GM12878 (cell line): ENCODE measurements around the gene LGALS3. TPM values are rescaled to one million over a fixed set of nuclear protein-coding genes. Genes with fewer than 3 reads are reported as not detected.

Source experiments
- ATAC-seq: fragments of 200-7000 bp; cut with Tn5 transposase; 3 replicates; pipeline ENCODE4 v1.9.1; 2020; ENCODE audit warnings: mild to moderate bottlenecking, moderate library complexity
- BruUV-seq: library from RNA; stranded (reverse); fragments of 400-500 nt; replicated peaks from 2 replicates; lab custom pipeline; 2021; lab: Mats Ljungman, UMichigan
- CTCF ChIA-PET: fragments of 300-600 bp; sonication (Branson Sonifier 250); formaldehyde crosslinking; extraction: SDS; loops from one replicate; lab custom pipeline; 2021; ENCODE audit warnings: inconsistent platforms; lab: Yijun Ruan, JAX
- POLR2A ChIA-PET: fragments of 350-600 bp; formaldehyde crosslinking; extraction: SDS; loops from one replicate; lab custom pipeline; 2021; ENCODE audit warnings: inconsistent platforms; lab: Charles Lee
- RAD21 ChIA-PET: fragments of 300-600 bp; sonication (Branson Sonifier 250); formaldehyde crosslinking; loops from one replicate; lab custom pipeline; 2023; ENCODE audit warnings: antibody characterized with exemption; ENCODE audit not compliant: unreplicated experiment; lab: Charles Lee
- SMC1A ChIA-PET: fragments of 300-600 bp; sonication (Branson Sonifier 250); formaldehyde crosslinking; loops from one replicate; lab custom pipeline; 2023; ENCODE audit not compliant: unreplicated experiment, uncharacterized antibody; lab: Charles Lee
- DNase-seq: peaks from one replicate; pipeline ENCODE4 v3.0.0-alpha.2; 2011; ENCODE audit warnings: low read depth, low spot score
- FAIRE-seq: peaks from 3 replicates; lab custom pipeline; 2011; peaks lifted over from hg19 to GRCh38; lab: Jason Lieb, UNC
- H2AFZ ChIP-seq: 2 replicates; pipeline ENCODE4 v1.6.0; 2011; ENCODE audit warnings: low read depth, low read length, control low read depth; ENCODE audit not compliant: control insufficient read depth
- H3K27ac ChIP-seq: 2 replicates; pipeline ENCODE4 v1.5.1; 2011; ENCODE audit warnings: control low read depth; ENCODE audit not compliant: control insufficient read depth, insufficient read depth
- H3K27me3 ChIP-seq, 2 experiments: replicated peaks in 1 of 2; 2 replicates each; pipeline versions ENCODE4 v1.6.0 to v1.6.1; 2011; ENCODE audit warnings: low read length in 1 of 2; ENCODE audit not compliant: control insufficient read depth in 2 of 2, insufficient read depth in 2 of 2
- H3K36me3 ChIP-seq, 2 experiments: 2 replicates each; pipeline ENCODE4 v1.5.1; 2011; ENCODE audit warnings: low read length in 1 of 2; ENCODE audit not compliant: control insufficient read depth in 2 of 2, insufficient read depth in 2 of 2
- H3K4me1 ChIP-seq: 2 replicates; pipeline ENCODE4 v1.6.1; 2011; ENCODE audit warnings: mild to moderate bottlenecking, low read length, moderate library complexity, mixed read lengths; ENCODE audit not compliant: control insufficient read depth, insufficient read depth
- H3K4me2 ChIP-seq: 2 replicates; pipeline ENCODE4 v1.6.0; 2011; ENCODE audit warnings: control low read depth; ENCODE audit not compliant: control insufficient read depth, insufficient read depth
- H3K4me3 ChIP-seq: fragments of 200-600 bp; sonication (generic); 2 replicates; pipeline ENCODE4 v1.5.1; 2016
- H3K79me2 ChIP-seq: 2 replicates; pipeline ENCODE4 v1.6.0; 2011; ENCODE audit warnings: low read length; ENCODE audit not compliant: control insufficient read depth, insufficient read depth
- H3K9ac ChIP-seq: 2 replicates; pipeline ENCODE4 v1.8.0; 2011; ENCODE audit warnings: low read length, control low read depth, mixed read lengths; ENCODE audit not compliant: control insufficient read depth, insufficient read depth
- H3K9me3 ChIP-seq: replicated peaks from 3 replicates; pipeline ENCODE4 v1.5.1; 2011; ENCODE audit warnings: mild to moderate bottlenecking, low read length; ENCODE audit not compliant: control insufficient read depth, insufficient read depth
- H4K20me1 ChIP-seq: 2 replicates; pipeline ENCODE4 v1.6.0; 2011; ENCODE audit not compliant: control insufficient read depth, insufficient read depth
- BCL11A ChIP-seq: IDR thresholded peaks from 2 replicates; pipeline ENCODE4 v1.6.1; 2011; ENCODE audit warnings: low read depth, low read length
- CBX5 ChIP-seq: sonication (generic); IDR thresholded peaks from 2 replicates; pipeline ENCODE4 v1.6.1; 2016; ENCODE audit warnings: low read depth, moderate library complexity, mild to moderate bottlenecking, inconsistent platforms
- IKZF1 ChIP-seq: fragments of 450-650 bp; conservative IDR thresholded peaks from 2 replicates; pipeline ENCODE4 v1.6.1; 2017; ENCODE audit warnings: antibody characterized with exemption, mild to moderate bottlenecking
- JUNB ChIP-seq: IDR thresholded peaks from 2 replicates; pipeline ENCODE4 v1.6.1; 2016; ENCODE audit warnings: antibody characterized with exemption, mild to moderate bottlenecking
- RUNX3 ChIP-seq: IDR thresholded peaks from 2 replicates; pipeline ENCODE4 v1.6.1; 2012; ENCODE audit warnings: low read length, inconsistent platforms
- TAF1 ChIP-seq: IDR thresholded peaks from 2 replicates; pipeline ENCODE4 v1.6.1; 2011; ENCODE audit warnings: mild to moderate bottlenecking, low read depth, low read length, borderline replicate concordance
- WGBS: methylation state at CpG from one replicate; pipeline ENCODE4 v1.1.6; 2016; ENCODE audit warnings: low lambda C conversion rate; ENCODE audit not compliant: insufficient replicate concordance, insufficient coverage; ENCODE audit errors: missing lambda C conversion rate; 5-methylcytosine and 5-hydroxymethylcytosine counted together
- in situ Hi-C: fragments of 300-500 bp; cut with MboI; formaldehyde crosslinking; loops from 9 replicates; pipeline ENCODE4 v1.14.3; 2018; ENCODE audit warnings: mixed read lengths
- intact Hi-C: fragments of 100-400 bp; cut with micrococcal nuclease; formaldehyde crosslinking; loops from one replicate; pipeline ENCODE4 v1.14.2; 2022; ENCODE audit not compliant: unreplicated experiment
- polyA plus RNA-seq, 11 experiments: library from polyadenylated mRNA; depleted of rRNA in 4 of 11; unstranded in 6 of 11; stranded (reverse) in 5 of 11; fragments of >200 nt; fragmentation: Nextera tagmentation in 4 of 11; fragmentation: Illumina TruSeq in 1 of 11; extraction: Ambion mirVana in 4 of 11; extraction: Trizol in 1 of 11; gene quantifications; 1 replicate in 1 of 11; 2 replicates in 10 of 11; pipeline versions ENCODE4 v1.2.1 to v1.2.3, GENCODE V29; 2011 to 2016; ENCODE audit warnings: inconsistent platforms in 2 of 11, missing spikeins in 2 of 11, low read depth in 1 of 11
- total RNA-seq, 4 experiments: library from RNA; depleted of rRNA in 3 of 4; stranded (reverse); fragments of >200 nt in 3 of 4; fragmentation: Illumina TruSeq in 1 of 4; extraction: Trizol in 1 of 4; gene quantifications; 2 replicates each; pipeline versions ENCODE4 v1.2.1 to v1.2.3, GENCODE V29; 2013 to 2021
- TF ChIP-seq, protein P1 (sequence below): fragments of 450-650 bp; IDR thresholded peaks from 2 replicates; pipeline ENCODE4 v1.6.1; 2017; ENCODE audit warnings: mild to moderate bottlenecking, moderate library complexity
- TF ChIP-seq, protein P2 (sequence below): fragments of 450-650 bp; IDR thresholded peaks from 2 replicates; pipeline ENCODE4 v1.6.1; 2017; ENCODE audit warnings: mild to moderate bottlenecking, moderate library complexity

LGALS3 gene
- total and polyA plus RNA-seq, 10 of the 15 experiments (the other 5 are each of a cell fraction or from before 2014, with no cell fraction given): 1.5 to 34.2 (median 18.4) TPM

DNA sequence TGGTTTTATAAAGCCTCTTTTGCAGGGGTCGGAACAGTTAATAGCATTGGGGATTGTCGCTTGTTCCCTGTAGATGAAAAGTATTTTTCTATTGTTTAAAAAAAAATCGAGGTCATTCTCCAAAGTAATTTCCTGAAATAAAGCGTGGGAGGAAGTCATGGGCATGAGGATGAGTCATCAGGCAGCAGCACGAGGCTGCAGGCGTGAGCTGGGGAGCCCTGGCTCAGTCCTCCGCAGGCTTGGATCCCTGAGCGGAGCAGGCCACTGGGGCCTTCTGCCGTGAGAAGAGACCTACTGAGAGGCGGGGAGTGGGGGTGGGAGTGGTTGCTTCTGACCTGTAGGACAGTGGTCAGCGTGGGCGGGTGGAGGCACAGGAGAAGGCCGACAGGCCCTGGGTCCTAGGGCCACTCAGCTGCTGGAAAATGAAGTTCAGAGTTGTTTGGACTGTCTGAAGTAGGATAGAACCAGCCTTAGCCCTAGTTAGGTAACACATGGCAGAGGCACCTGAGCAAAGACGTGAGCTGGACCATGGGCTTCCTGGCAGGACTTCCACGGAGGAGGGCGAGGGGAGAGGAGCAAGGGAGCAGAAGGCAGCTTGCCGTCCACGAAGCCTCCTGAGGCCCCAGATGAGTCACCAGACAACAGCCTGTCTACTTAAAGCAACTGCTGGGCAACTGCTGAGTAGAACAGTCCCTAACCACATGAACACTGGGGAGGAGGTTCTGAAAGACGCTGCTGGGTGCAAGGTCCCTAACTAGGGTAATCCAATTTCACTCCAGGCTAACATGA lies 21.1 kb upstream of the LGALS3 start:
- intact Hi-C loops (loop anchor here (10.0 kb wide), 1 partner anchor 167 kb away; the partner anchor contains the start of gene FBXO34), in situ Hi-C loops (no loop called here)
- FAIRE-seq (no peak), DNase-seq (no peak), ATAC-seq (peak; percentile 85)
- no peak for TF ChIP-seq TAF1
- TF ChIP-seq CBX5: peak; percentile 49; the same call in 1 of the 2 replicates
- TF ChIP-seq JUNB: peak; percentile 18; the same call in 1 of the 2 replicates
- TF ChIP-seq BCL11A: 0 out of 2 replicates have a peak, but pooled peaks have one; percentile 4
- TF ChIP-seq, protein P1, sequence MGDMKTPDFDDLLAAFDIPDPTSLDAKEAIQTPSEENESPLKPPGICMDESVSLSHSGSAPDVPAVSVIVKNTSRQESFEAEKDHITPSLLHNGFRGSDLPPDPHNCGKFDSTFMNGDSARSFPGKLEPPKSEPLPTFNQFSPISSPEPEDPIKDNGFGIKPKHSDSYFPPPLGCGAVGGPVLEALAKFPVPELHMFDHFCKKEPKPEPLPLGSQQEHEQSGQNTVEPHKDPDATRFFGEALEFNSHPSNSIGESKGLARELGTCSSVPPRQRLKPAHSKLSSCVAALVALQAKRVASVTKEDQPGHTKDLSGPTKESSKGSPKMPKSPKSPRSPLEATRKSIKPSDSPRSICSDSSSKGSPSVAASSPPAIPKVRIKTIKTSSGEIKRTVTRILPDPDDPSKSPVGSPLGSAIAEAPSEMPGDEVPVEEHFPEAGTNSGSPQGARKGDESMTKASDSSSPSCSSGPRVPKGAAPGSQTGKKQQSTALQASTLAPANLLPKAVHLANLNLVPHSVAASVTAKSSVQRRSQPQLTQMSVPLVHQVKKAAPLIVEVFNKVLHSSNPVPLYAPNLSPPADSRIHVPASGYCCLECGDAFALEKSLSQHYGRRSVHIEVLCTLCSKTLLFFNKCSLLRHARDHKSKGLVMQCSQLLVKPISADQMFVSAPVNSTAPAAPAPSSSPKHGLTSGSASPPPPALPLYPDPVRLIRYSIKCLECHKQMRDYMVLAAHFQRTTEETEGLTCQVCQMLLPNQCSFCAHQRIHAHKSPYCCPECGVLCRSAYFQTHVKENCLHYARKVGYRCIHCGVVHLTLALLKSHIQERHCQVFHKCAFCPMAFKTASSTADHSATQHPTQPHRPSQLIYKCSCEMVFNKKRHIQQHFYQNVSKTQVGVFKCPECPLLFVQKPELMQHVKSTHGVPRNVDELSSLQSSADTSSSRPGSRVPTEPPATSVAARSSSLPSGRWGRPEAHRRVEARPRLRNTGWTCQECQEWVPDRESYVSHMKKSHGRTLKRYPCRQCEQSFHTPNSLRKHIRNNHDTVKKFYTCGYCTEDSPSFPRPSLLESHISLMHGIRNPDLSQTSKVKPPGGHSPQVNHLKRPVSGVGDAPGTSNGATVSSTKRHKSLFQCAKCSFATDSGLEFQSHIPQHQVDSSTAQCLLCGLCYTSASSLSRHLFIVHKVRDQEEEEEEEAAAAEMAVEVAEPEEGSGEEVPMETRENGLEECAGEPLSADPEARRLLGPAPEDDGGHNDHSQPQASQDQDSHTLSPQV: no peak
- TF ChIP-seq, protein P2, sequence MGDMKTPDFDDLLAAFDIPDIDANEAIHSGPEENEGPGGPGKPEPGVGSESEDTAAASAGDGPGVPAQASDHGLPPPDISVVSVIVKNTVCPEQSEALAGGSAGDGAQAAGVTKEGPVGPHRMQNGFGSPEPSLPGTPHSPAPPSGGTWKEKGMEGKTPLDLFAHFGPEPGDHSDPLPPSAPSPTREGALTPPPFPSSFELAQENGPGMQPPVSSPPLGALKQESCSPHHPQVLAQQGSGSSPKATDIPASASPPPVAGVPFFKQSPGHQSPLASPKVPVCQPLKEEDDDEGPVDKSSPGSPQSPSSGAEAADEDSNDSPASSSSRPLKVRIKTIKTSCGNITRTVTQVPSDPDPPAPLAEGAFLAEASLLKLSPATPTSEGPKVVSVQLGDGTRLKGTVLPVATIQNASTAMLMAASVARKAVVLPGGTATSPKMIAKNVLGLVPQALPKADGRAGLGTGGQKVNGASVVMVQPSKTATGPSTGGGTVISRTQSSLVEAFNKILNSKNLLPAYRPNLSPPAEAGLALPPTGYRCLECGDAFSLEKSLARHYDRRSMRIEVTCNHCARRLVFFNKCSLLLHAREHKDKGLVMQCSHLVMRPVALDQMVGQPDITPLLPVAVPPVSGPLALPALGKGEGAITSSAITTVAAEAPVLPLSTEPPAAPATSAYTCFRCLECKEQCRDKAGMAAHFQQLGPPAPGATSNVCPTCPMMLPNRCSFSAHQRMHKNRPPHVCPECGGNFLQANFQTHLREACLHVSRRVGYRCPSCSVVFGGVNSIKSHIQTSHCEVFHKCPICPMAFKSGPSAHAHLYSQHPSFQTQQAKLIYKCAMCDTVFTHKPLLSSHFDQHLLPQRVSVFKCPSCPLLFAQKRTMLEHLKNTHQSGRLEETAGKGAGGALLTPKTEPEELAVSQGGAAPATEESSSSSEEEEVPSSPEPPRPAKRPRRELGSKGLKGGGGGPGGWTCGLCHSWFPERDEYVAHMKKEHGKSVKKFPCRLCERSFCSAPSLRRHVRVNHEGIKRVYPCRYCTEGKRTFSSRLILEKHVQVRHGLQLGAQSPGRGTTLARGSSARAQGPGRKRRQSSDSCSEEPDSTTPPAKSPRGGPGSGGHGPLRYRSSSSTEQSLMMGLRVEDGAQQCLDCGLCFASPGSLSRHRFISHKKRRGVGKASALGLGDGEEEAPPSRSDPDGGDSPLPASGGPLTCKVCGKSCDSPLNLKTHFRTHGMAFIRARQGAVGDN: no peak
- TF ChIP-seq RUNX3: peak; percentile 46
- 0 out of 2 replicates have a peak, but pooled peaks have one; percentile 36 for TF ChIP-seq IKZF1
- Histone ChIP-seq H3K27ac (no peak overlapping the region), H3K27me3 (no peaks in the 10 kb centered on the region), H3K79me2 (no peaks in the 10 kb centered on the region), H3K9me3 (peaks cover 6% of the 10 kb centered on the region; the same call in 2 of the 3 replicates), H4K20me1 (no peaks in the 10 kb centered on the region), H3K4me1 (peaks cover 25% of the 10 kb centered on the region), H2AFZ (peak overlapping the region; percentile 58), H3K4me3 (no peak overlapping the region), H3K4me2 (peak overlapping the region; percentile 34; the same call in 1 of the 2 replicates), H3K9ac (no peak overlapping the region), H3K36me3 (no peaks in the 10 kb centered on the region)
- RAD21 ChIA-PET: interaction anchor here (1.1 kb wide), 1 partner anchor 8 kb away, joined by 4 read pairs; no protein-coding TSS in a partner anchor
- WGBS: 38% methylated on average over 18 of the region's 19 CpGs
- POLR2A ChIA-PET: interaction anchor here (0.7 to 1.3 kb wide), 2 partner anchors 9 to 539 kb away, joined by 4 read pairs; no protein-coding TSS in a partner anchor
- SMC1A ChIA-PET: interaction anchor here (1.0 to 2.0 kb wide), 4 partner anchors 10 to 53 kb away, joined by 3 to 8 read pairs (median 4); no protein-coding TSS in a partner anchor
- CTCF ChIA-PET: interaction anchor here (0.8 to 1.2 kb wide), 4 partner anchors 10 to 105 kb away, joined by 3 to 6 read pairs (median 3); partner anchors contain the start of gene MAPK1IP1L
- no TSS peak for BruUV-seq
